GM23338 (cell line): ENCODE measurements around the gene LYVE1. TPM values are rescaled to one million over a fixed set of nuclear protein-coding genes. Genes with fewer than 3 reads are reported as not detected.

Experiments used
- CTCF ChIP-seq, 2 experiments: fragments of 200-600 bp in 1 of 2; sonication (generic) in 1 of 2; conservative IDR thresholded peaks; 2 replicates each; pipeline versions ENCODE4 v1.5.1 to v1.6.1; 2016 to 2017; ENCODE audit warnings: antibody characterized with exemption in 2 of 2, low read depth in 2 of 2, mild to moderate bottlenecking in 2 of 2, moderate library complexity in 1 of 2
- ETS1 ChIP-seq: IDR thresholded peaks from 2 replicates; pipeline ENCODE4 v1.6.1; 2016; ENCODE audit warnings: antibody characterized with exemption
- EZH2 ChIP-seq: fragments of 200-600 bp; sonication (generic); IDR thresholded peaks from one replicate; pipeline ENCODE4 v1.8.0; 2017; ENCODE audit warnings: antibody characterized with exemption, mild to moderate bottlenecking, low read depth; ENCODE audit not compliant: unreplicated experiment
- NANOG ChIP-seq: IDR thresholded peaks from 2 replicates; pipeline ENCODE4 v1.6.1; 2016; ENCODE audit warnings: antibody characterized with exemption, borderline replicate concordance
- POLR2AphosphoS5 ChIP-seq: IDR thresholded peaks from 2 replicates; pipeline ENCODE4 v1.6.1; 2016; ENCODE audit warnings: antibody characterized with exemption, low read depth
- ZNF114 ChIP-seq: fragments of 250-450 bp; sonication (Bioruptor Pico); IDR thresholded peaks from 2 replicates; pipeline ENCODE4 v1.5.0; 2020; ENCODE audit warnings: mild to moderate bottlenecking, moderate library complexity
- ZNF462 ChIP-seq: fragments of 250-450 bp; sonication (Bioruptor Pico); IDR thresholded peaks from 2 replicates; pipeline ENCODE4 v1.5.0; 2020; ENCODE audit warnings: mild to moderate bottlenecking, moderate library complexity
- polyA plus RNA-seq: library from polyadenylated mRNA; unstranded; fragments of >200 nt; fragmentation: Nextera tagmentation; extraction: Ambion mirVana; gene quantifications from 2 replicates; pipeline ENCODE4 v1.2.1, GENCODE V29; 2016
- total RNA-seq: library from RNA; depleted of rRNA; stranded (reverse); fragments of >200 nt; shearing (Covaris generic); gene quantifications from 2 replicates; pipeline ENCODE4 v1.2.3, GENCODE V29; 2014

LYVE1 gene
- total and polyA plus RNA-seq, 2 experiments from 2014 or later = 0.94 TPM; not detected in 1

- TF ChIP-seq ZNF462 (CRISPR knock-in tag) = no peak
- TF ChIP-seq CTCF (conservative IDR thresholded peaks at IDR 0.05; ENCODE audit: low read depth in 2 of 2) = no peak
- no peak for TF ChIP-seq POLR2AphosphoS5
- TF ChIP-seq ZNF114 = no peak
- no peak for TF ChIP-seq NANOG
- no peak for TF ChIP-seq EZH2
- TF ChIP-seq ETS1 = no peak
Observed at GRCh38 chr11:10600570-10601248, 32.2 kb upstream of the LYVE1 start (continued).
